Germinal center (tissue), 1 donor: ENCODE results near the gene CDH4.

Experiments used
- DNase-seq: peaks from one replicate; pipeline ENCODE4 v3.0.0; 2012; ENCODE audit warnings: mixed read lengths, low spot score

The CDH4 gene

DNA sequence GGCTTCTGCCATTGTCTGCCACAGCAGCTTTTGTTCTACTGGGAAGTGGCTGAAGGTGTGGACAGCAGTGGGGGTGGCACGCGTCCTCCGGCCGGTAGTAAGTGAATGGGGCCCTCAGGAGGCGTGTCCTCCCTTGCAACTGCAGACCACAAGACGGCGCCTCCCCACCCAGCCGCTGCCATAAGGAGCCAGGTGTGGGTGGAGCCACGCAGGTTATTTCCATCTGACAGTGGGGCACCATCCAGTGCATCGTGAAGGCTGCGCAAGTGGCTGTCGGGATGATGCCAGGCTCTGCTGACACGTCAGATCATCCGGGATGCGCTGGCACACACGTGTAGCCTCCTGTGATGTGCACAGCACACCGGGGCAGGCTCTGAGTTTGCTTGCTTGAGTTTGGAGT is 379.7 kb downstream of the CDH4 start:
- no peak for DNase-seq

DNA sequence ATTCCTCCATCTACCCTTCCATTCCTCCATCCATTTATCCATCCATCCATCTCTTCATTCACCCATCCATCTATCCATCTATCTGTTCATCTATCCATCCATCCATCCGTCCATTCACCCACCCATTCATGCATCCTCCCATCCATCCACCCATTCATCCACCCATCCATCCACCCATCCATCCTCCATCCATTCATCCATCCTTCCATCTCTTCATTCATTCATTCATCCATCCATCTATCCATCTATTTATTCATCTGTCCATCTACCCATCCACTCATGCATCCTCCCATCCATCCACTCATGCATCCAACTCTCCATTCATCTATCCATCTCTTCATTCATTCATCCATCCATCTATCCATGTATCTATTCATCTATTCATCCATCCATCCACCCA is 380.9 kb downstream of the CDH4 start:
- no peak for DNase-seq

DNA sequence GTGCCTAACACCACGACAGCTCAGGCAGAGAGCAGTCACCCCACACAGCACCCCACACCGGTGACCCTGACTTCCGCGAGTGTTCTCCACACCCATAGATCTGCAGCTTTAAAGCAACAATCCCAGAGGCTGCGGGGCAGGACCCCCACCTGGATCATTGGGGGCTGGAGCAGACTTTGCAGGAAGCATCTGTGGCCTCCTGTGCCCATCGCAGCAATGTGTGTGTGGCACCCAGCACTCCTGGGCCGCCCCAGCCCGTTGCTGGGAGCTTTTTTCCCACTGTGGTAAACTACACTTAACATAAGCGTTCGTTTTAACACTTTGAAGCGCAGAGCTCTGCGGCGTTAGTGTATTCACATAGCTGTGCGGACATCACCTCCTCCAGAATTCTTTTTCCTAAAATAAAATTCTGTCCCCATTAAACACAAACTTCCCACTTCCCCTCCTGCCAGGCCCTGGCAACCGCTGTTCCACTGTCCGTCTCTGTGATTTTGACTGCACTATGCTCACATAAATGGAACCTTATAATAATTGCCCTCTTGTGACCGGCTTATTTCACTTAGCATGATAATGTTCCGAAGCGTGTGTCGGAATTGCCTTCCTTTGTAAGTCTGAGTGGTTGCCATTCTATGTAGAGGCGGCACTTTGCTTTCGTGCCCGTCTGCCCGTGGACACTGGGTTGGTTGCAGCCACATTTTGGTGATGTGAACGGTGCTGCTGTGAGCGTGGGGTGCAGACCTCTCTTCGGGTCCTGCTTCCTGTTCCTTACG is 382.5 kb downstream of the CDH4 start:
- DNase-seq = no peak

DNA sequence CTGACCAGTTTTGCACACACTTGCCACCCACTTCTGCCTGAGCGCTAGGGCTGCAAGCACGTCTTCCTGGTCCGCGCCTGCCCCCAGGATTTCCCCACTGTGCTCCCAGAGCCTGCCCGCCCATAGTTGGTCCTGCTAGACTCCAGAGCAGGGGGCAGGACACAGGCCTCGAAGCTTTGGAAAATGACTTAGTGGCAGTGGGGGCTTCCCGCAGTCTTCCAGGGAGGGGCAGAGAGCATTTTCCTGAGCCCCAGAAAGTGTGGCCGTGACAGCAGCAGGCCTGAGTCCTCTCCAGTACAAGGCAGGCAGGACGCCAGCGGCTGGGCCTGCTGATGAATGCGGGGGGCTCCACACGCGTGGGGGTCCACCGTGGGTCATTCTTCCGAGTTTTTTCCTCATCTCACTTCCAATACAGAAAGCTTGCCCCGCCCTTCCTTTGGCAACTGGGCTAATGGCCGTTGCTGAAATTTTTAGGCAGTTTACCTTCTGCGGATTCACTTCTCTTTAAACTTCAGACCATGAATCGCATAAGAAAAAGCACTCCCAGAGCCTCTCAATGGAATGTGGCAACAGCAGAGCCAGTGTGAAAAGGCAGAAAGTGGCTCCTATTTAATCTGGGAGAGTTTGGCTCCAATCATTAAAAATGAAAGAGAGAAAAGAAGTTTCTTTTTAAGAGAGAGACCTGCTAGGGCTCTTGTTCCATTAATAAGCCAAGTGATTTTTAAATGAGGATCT is 383.8 kb downstream of the CDH4 start:
- DNase-seq = no peak

DNA sequence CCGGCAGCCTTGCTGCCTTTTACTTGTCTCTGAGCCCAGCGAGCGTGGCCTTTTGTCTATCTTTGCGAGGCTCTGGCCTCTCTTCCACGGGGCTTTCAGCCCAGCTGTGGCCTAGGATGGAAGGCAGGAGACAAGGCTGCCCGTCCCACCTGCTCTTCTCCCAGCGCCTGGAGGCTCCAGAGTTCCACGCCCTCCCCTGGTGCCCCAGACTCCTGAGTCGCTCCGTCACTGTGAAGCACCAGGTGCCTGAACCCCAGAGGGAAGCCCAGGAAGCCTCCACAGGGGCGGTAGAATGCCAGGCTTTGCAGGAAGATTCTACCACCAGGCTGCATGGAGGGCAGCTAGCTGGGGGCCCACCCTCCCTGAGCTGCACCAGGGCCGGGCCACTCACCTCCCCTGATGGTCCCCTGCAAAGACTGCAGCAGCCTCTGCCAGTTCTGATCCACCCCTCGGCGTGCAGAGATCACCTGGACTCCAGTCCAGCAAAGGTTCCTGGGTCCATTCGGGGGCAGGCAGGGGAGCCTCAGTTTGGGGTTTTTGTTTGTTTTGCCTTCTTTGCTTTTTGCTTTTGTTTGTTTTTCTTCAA is 384.6 kb downstream of the CDH4 start:
- DNase-seq = no peak

DNA sequence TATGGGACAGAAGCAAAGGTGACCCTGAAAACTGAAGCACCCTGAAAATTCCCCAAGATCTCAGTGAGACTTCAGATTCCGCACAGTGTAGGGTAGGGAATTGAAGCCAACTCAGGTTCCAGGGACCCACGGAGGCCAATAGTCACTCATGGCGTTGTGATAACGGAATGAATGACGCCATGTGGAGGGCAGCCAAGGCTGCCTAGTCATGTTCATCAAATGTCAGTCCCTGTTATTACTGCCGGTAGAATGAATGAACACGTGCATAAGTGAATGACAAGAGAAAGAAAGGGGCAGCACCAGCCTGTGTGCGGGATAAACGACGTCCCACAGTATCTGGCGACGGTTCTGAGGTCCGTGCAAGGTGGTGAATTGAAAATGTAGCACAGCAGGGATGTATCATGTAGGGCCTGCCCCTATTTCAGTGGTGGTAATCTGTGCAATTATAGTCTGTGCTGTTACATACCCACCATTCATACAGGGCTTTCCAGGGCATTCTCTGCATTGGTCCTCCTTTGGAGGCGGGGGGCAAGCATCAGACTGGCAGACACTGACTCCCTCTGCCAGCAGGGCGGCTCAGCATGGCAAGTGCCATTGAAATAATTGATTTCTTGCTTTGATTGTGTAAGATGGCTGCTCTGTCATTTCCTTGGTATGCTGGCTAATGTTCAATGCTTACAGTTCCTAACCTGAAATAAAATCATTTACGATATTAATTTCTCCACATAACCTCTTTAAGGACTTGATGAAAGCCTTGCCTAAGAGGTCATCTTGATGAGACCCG is 386.9 kb downstream of the CDH4 start:
- no peak for DNase-seq

DNA sequence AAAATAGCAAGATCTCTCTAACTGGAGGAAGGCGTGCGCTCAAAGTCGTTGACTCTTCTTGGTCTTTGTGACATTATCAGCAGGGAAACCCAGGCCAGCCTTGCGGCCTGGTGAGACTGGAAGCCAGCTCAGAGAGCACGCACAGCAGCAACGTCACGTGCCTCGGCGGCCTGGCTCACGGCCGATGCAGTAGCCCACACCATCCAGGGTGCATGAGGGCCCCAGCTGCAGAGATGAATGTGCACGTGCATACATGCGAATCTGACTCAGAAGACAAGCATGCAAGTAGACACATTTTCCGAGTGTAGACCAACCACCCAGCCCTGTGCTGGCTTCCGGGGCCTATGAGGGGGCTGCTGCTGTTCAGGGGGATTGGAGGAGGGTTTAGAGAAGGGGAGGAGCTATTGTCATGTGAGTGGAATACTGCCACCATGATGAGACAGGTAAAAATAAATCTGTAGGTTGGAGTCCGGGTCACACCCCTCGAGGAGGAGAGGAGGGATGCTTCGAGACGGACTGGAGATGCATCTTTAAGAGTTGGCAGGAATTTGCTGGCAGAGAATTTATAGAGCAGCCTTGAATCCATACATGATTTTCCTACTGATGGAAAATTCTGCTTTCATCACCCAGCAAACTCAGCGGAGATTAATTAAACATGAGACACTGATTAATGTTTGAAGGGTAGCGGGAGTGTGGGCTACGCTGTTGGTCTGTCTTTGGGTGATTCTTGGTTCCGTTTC is 388.2 kb downstream of the CDH4 start:
- no peak for DNase-seq

DNA sequence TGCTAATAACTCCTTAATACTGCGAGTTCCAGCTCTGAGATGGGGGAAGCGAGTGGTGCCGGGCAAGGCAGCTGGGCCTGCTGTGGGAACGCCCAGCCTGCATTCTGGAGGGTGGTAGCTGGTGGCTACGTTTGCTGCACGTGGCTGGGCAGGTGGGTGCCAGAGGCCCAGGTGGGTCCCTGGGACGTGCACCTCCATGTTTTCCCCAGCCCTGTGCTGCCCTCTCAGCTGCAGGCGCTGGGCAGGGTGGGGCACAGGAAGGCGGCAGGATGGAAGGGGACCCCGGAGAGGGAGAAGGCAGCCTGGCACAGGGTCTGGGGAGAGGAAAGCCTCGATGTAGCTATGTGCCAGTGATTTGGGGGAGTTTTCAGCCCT is 388.8 kb downstream of the CDH4 start:
- no peak for DNase-seq

DNA sequence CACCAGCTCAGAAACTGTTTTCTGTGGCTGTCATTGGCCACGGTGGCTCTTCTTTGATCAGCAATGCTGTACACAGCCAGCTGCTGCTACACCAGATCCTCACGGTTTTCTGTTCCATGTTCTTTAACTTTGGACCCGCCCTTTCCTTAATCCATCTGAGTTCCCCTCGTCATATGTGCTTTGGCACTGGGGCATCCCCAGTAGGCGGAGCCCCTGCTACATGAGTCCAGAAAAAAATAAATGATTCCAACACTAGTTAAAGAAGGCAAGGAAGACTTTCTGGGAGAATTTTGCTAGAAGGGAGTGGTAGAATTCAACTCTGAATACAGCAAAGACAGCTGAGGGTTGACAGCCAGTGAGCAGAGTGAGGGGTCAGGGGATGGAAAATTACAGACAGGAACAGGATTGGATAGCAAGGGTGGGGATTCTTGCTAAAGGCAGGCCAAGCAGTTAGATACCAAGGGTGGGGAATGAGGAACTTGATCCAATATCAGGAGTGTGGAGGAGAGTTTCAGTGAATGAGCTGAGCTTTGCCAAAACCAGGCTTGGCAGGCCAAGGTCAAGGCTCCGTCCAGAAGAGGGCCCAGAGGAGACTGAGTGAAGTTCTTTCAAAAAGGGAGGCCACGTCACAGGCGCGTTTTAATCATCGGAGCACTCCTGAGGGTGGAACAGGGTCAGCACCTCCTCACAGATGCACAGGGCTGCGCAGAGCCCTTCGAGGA is 391.8 kb downstream of the CDH4 start:
- DNase-seq = no peak

DNA sequence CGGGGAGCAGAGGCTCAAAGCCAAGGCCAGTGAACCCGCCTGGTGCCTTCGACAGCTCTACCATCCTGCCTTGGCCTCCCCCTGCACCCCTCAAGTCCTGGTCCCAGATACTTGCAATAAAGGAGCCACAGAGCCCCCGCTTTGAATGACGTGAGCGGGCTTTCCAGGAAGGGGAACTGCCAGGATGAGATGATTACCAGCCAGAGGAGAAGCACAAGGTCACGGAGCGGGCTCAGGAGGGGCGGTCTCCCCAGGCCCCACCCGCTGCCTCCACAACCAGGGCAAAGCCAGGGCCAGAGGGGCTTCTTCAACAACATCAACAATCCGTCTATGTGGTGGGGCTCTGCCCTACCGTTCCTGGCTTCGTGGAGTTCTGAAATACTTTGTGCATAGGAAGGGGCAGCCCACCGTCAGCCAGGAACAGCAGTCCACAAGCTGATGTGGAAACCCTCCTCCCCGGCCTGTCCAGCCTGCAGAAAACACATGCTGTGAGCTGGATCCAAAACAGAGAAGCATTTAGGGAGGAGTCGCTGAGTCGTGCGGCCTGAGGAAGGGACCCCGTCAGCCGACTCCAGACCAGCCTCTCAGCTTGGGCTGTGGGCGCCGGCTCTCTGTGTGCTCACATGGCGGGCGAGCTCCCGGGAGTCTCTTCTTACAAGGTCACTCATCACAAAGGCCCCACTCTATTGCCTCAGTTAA is 392.5 kb downstream of the CDH4 start:
- no peak for DNase-seq

DNA sequence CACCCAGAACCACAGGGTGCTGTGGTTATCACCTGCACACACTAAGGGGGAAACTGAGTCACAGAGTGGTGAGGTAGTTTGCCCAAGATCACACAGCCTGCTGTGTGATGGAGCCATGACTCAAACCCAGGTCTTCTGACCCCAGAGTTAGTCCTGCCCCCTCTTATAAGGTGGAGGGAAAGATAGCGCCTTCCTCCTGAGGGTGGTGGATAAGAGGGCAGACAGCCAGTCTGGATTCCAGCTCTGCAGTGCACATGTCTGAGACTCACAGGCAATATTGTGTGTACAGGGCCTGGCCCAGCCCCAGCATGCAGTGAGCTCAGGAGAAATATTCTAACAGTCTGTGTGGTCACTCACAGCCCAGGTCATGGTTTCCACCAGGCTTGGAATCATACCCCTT is 393.7 kb downstream of the CDH4 start:
- no peak for DNase-seq

DNA sequence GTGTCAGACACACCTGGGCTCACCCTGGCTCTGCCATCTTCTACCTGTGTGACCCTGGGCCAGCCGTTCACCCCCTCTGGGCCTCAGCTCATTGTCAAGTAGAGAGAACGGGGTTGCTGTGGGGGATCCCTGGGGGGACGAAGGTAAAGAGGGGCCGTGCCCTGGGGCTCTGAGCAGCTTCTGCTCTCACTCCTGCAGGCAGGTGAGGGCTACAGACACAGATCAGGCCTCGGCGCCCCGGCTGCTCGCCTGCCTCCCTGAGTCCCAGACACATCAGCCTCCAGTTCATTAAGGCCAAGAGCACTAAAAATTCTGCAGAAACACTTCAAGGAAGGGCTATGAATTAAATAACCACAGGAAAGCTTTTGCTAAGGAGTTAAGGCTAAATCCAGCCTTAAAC is 394.4 kb downstream of the CDH4 start:
- DNase-seq = no peak

DNA sequence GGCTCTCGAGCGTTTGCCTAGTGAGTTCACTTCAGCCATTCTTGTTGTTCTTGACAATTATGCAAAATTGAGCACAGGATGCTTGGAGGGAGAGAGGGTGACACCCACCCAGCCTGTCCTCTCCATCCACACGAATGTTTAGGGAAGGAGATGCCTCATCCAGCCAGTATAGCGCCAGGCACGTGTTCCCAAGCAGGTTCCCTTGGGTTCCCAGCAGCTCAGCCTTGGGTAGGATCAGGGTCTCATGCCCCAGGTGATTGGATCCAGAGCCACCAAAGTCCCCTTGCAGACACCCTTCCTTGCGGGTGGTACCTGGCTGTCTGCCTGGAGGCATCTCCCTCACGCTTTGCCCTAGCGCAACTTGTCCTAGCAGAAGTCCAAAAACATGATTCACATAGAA is 394.9 kb downstream of the CDH4 start:
- DNase-seq = no peak

DNA sequence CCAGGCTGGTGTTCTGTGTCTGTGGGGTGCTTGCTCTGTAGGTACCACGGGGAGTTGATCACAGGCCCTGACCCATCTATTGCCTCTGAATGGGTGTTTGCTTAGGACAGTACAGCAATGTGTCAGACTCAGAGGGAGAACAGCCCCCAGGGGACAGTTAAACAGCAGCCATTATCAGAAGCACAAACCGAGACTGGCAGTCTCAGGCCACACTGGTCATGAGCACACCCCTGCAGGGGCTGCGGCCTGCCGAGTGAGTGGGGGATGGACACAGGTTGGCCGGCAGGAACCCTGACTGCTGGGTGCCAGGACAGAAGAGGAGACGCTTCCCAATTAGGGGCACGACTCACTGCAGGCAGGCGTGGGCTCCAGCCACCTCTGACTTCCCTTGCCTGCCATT is 395.6 kb downstream of the CDH4 start:
- no peak for DNase-seq

DNA sequence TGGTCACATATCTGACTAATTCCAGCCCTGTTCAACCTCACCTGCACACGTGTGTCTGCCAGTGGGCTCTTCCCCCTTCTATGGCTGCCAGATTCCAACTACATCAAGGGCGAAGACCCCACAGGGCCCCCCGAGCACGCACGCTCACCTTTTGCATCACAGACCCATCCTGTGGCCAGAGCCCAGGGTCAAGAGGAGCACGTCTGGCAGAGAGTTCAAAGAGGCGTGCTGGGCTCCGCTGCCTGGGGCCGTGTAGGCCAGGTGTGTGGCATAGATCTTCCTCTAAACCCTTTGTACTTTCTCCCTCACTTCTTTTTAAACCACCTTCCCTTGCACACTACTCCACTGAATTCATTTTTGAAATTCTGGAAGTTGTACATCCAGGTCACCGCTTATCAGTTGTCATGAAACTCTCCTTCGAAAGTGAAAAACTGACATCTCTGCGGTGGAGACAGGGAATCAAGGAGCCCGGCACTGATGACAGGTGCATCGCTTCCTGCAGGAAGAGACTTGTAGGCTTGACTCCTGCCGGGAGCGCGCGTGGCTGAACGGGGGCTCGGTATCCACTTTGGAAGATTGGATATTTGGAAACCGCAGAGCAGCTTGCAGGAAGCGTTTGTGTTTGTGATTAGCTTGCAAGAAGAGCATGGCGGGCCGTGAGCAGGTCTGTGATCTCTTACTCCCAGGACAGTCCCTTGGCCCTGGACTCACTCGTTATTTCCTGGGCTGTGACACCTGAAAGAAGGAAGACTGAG is 397.2 kb downstream of the CDH4 start:
- no peak for DNase-seq

DNA sequence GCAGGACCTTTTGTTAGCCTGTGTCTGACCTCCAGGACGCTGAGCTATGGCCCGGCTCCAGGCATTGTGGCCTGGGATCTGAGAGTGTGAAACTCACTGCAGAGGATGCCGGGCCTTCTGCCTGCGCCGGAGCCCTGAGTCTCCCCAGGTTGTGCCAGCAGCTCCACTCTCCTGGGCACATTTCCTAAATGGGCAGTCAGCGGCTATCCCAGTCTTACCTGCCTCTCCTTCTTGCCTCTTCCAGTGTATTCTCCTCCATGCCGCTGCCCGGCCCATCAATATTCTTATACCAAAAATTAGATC is 397.8 kb downstream of the CDH4 start:
- DNase-seq = no peak

DNA sequence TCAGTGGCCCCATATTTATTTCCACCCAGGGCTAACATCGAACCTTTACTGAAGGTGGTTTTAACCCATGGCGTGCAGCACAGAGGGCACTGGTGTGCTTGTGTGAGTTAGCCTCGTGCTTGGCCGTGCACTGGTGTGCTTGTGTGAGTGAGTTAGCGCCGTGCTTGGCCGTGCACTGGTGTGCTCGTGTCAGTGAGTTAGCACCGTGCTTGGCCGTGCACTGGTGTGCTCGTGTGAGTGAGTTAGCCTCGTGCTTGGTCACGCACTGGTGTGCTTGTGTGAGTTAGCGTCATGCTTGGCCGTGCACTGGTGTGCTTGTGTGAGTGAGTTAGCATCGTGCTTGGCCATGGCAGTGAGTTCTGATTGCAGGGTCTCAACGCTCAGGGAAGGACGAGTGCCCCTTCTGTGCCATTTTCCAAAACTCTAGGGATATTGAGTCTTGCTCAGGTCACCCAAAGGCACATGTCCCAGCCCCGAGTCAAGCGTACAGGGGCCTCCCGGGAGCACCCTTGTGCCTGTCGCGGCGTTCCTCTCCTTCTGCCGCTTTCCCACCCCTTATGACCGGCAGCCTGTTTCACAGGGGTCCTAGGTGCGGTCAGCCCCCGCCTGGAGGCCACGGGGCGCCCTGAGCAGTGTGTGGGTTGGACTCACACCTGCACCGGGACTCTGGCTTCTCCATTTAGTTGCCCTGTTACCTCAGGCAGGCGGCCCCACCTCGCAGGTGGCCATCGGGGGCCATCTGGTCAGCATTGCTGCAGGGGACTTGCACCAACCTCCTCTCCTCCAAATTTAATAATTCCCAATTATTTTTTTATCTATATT is 399.1 kb downstream of the CDH4 start:
- no peak for DNase-seq

DNA sequence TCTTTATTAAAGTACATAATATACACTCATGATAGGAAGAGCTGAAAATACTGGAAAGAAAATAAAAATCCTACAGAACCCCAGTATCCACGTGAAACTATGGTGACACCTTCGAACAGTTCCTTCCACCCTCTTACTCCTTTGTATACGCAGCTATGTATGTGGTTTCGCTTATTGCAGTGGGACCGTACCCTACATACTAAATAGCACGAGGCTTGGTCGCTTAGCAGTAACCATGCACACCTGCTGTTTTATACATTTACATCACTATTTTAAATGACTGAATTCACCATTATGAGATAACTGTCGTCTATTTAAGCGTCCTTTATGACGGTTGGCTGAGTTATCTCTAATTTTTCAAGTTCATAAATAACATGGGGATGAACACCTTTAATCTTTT is 400.1 kb downstream of the CDH4 start:
- DNase-seq = no peak

DNA sequence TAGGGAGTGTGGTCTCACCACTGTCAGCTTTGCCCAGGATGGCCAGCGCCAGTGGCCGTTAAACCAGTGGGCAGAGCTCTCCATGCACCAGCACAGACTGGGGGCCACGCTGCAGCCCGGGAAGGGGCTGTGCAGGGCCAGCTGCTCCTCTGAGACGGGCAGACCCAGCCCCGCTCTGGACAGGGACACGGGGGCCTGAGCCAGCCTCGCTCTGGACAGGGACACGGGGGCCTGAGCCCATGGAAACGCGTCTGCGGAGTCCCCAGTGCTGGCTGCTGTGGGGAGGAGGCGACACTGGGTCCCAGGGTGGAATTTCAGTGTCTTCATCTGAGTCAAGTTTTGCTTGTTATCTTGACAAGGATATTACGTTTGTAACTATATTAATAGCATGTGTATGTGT is 402.7 kb downstream of the CDH4 start:
- DNase-seq = no peak
